Measurements from ENCODE around the gene DENND1A.

GRCh38 chr9:123914517-123915196, 15.3 kb downstream of the DENND1A start:
- TF ChIP-seq CTCF (IDR thresholded peaks at IDR 0.05) = no peak
- no peak for TF ChIP-seq POLR2AphosphoS5 (IDR thresholded peaks at IDR 0.05)
- TF ChIP-seq POLR2A (IDR thresholded peaks at IDR 0.05) = no peak
